Endothelial cell of coronary artery (primary cell): ENCODE results near the gene JKAMP. TPM values are rescaled to one million over a fixed set of nuclear protein-coding genes. Genes with fewer than 3 reads are reported as not detected.

Source experiments
- total RNA-seq: library from RNA; depleted of rRNA; stranded (reverse); fragments of >200 nt; gene quantifications from 2 replicates; pipeline ENCODE4 v1.2.3, GENCODE V29; 2014

JKAMP gene, protein sequence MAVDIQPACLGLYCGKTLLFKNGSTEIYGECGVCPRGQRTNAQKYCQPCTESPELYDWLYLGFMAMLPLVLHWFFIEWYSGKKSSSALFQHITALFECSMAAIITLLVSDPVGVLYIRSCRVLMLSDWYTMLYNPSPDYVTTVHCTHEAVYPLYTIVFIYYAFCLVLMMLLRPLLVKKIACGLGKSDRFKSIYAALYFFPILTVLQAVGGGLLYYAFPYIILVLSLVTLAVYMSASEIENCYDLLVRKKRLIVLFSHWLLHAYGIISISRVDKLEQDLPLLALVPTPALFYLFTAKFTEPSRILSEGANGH
- 46.1 and 48.9 TPM in 2 replicates for total RNA-seq

DNA sequence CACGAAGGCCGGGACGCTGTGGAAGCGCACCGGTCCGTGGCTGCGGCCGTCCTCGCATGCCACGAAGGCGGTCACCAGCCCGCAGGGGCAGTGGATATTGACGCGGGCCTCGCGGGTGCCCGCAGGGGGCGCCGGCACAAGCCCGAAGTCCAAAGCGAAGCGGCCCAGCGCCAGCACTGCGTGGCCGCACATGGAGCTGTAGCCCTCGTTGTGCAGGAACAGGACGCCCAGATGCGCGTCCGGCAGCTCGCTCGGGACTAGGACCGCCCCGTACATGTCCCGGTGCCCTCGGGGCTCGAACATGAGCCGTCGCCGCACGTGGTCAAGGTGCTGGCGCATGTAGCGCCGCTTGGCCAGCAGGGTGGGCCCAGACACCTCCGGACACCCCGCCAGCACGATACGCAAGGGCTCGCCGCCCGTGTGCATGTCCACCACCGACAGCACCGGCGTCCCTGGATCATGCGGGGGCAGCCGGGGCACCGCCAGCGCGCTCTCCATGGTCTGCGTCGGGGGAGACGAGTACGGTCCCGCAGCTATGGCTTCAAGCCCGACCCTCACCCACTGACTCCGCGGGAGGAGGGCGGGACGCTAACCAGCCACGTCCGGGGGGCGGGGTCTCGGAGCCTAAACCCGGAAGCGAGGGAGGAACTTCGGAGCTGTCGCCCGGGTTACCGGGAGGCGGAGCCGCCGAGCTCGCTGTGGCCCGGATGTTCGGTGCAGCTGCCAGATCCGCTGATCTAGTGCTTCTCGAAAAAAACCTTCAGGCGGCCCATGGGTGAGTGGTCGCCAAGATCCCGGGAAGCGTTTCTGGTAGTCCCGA lies at the start of gene JKAMP, which contains the start of gene L3HYPDH:
Gene JKAMP (plus strand): TSS at position 699 of the 820 bp plus-strand sequence. CDS start 73 bp downstream, at position 772.
Gene L3HYPDH (minus strand): TSS at position 590 of the 820 bp plus-strand sequence. CDS start 92 bp downstream, at position 498.

DNA sequence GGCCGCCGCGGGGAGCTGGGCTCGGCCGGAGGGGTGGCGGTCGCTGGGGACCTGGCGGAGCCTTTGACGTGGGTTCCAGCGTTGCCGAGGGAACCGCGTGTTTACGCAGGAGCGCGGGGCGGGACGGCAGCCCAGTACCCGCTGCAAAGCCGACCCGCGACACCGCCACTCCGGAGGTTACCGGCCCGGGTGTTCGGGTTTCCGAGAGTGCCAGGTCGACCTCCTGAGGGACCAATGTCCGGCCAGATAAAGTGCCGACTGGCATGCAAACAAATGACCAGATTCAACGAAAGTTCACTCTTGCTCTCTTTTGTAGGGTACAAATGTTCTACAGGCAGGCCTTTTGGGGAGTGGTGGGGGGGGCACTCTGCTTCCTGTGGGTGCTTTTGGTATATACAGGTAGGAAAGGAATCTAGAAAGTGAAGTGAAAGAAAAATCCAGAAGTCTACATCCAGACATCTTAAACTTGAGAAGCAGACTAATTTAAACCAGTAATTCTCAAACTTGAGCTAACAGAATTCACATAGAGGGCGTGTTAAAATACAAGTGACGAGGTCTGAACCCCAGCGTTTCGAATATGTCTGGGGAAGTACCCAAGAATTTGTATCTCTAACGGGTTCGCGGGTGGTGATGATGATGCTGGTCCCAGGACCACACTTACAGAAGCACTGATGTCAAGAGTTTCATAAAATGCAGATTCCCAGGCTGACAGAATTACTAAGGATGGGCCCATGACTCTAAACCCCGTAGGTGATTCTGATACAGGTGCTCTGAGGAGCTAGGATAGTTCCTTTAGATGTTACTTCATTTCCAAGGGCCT lies 18.8 kb upstream of the JKAMP start, which contains the start of gene GPR135:
Gene GPR135 (minus strand): TSS at position 65 of the 820 bp plus-strand sequence. CDS start 154 bp downstream, outside the sequence.

Other genes with a start within 250 kb of the JKAMP start
- 0.72 and 2.1 TPM in 2 replicates for gene GPR135, start 19.1 kb upstream of the JKAMP start, total RNA-seq
- 35.3 and 52.4 TPM in 2 replicates for gene L3HYPDH, start 109 bp upstream of the JKAMP start, total RNA-seq
- gene CCDC175, start 92.3 kb downstream of the JKAMP start, total RNA-seq = not detected in 2 replicates